ENCODE results near the gene NKIRAS1.

DNA sequence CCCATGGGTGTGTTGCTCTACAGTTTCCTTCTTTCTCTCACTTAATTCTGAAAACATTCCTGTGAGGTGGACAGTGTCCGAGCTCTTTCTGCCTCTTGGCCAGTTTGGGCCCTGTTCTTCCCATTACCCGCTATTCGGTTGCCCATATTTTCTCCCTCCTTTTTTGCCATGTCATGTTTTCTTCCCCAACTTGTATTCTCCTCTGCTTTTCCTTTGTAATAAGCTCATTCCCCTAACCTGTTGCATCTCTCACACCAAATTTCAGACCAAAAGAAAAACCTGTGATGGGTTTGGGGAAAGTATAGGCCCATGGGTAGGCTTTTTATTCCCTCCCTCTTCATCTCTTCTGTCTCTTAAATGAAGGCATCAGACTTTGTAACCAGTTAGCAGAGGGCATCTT, 30.5 kb downstream of the NKIRAS1 start:
- no peak for TF ChIP-seq POLR2A (IDR thresholded peaks at IDR 0.05; ENCODE audit: low read depth, low read length)
- no peak for TF ChIP-seq POLR2AphosphoS5 (IDR thresholded peaks at IDR 0.05; ENCODE audit: low read depth, low read length)
- no peak for TF ChIP-seq TAF1 (IDR thresholded peaks at IDR 0.05; ENCODE audit: low read depth, low read length)
- TF ChIP-seq SPI1 (IDR thresholded peaks at IDR 0.05; ENCODE audit: low read depth, low read length): no peak
- no peak for TF ChIP-seq POU2F2 (IDR thresholded peaks at IDR 0.05; ENCODE audit: low read depth, low read length)
- TF ChIP-seq PAX5 (IDR thresholded peaks at IDR 0.05; ENCODE audit: insufficient read depth, low read length, severe bottlenecking): no peak
